Inflammatory macrophage treated with lipopolysaccharide for 1 hour (primary cell): Measurements from ENCODE around the gene ARHGEF11.
A peak's percentile ranks its signal among the peaks of the same experiment; 100 is the strongest.

Source experiments
- DNase-seq, 2 donors: peaks; one replicate each; pipeline ENCODE4 v3.0.0-alpha.2; 2020 to 2022

ARHGEF11 gene

GRCh38 chr1:157050836-157051235 is 5.3 kb upstream of the ARHGEF11 start:
- no peak for DNase-seq

GRCh38 chr1:157047062-157047410 is 1.5 kb upstream of the ARHGEF11 start:
- DNase-seq: no peak

- DNase-seq: no peak
These were observed 1.2 kb downstream of the ARHGEF11 start for GRCh38 chr1:157044326-157044725.

- no peak for DNase-seq
These were observed 1.9 kb downstream of the ARHGEF11 start for GRCh38 chr1:157043685-157044084.

- DNase-seq: no peak
These were observed 2.7 kb downstream of the ARHGEF11 start for GRCh38 chr1:157042846-157043245.

GRCh38 chr1:157040802-157041201 is 4.7 kb downstream of the ARHGEF11 start:
- DNase-seq: peak; percentile 62 to 63

GRCh38 chr1:157035121-157035520 is 10.4 kb downstream of the ARHGEF11 start:
- no peak for DNase-seq

GRCh38 chr1:157034137-157034800 is 11.3 kb downstream of the ARHGEF11 start:
- no peak for DNase-seq

GRCh38 chr1:157033357-157033876 is 12.1 kb downstream of the ARHGEF11 start:
- no peak for DNase-seq

- no peak for DNase-seq
These were observed 13.2 kb downstream of the ARHGEF11 start for GRCh38 chr1:157032303-157032702.

- no peak for DNase-seq
These were observed 14.8 kb downstream of the ARHGEF11 start for GRCh38 chr1:157030728-157031127.

- no peak for DNase-seq
These were observed 16.9 kb downstream of the ARHGEF11 start for GRCh38 chr1:157028674-157029073.

GRCh38 chr1:157025856-157026255 is 19.7 kb downstream of the ARHGEF11 start:
- DNase-seq: no peak

- DNase-seq: no peak
These were observed 20.2 kb downstream of the ARHGEF11 start for GRCh38 chr1:157025385-157025784.

GRCh38 chr1:157021688-157022087 is 23.9 kb downstream of the ARHGEF11 start:
- no peak for DNase-seq

GRCh38 chr1:157019457-157019856 is 26.1 kb downstream of the ARHGEF11 start:
- no peak for DNase-seq

GRCh38 chr1:157011845-157012244 is 33.7 kb downstream of the ARHGEF11 start:
- no peak for DNase-seq

- DNase-seq: no peak
These were observed 37.0 kb downstream of the ARHGEF11 start for GRCh38 chr1:157008502-157008901.

GRCh38 chr1:157007306-157007705 is 38.2 kb downstream of the ARHGEF11 start:
- DNase-seq: no peak

GRCh38 chr1:157006676-157007075 is 38.9 kb downstream of the ARHGEF11 start:
- no peak for DNase-seq

- no peak for DNase-seq
These were observed 39.6 kb downstream of the ARHGEF11 start for GRCh38 chr1:157005965-157006364.

GRCh38 chr1:157004806-157005205 is 40.7 kb downstream of the ARHGEF11 start:
- DNase-seq: peak in 1 of 2 donors; percentile 3

GRCh38 chr1:157004327-157004726 is 41.2 kb downstream of the ARHGEF11 start:
- DNase-seq: no peak

- no peak for DNase-seq
These were observed 44.2 kb downstream of the ARHGEF11 start for GRCh38 chr1:157001304-157001703.

GRCh38 chr1:157000686-157001085 is 44.9 kb downstream of the ARHGEF11 start:
- DNase-seq: no peak
